HG03175 (cell line): ENCODE data around the gene ESYT2.
A peak's percentile ranks its signal among the peaks of the same experiment; 100 is the strongest.

Experiments used
- ATAC-seq: cut with Tn5 transposase; IDR thresholded peaks from one replicate; pipeline ENCODE4 v1.9.1; 2021; ENCODE audit warnings: mild to moderate bottlenecking, moderate library complexity; ENCODE audit not compliant: unreplicated experiment

Gene ESYT2

DNA sequence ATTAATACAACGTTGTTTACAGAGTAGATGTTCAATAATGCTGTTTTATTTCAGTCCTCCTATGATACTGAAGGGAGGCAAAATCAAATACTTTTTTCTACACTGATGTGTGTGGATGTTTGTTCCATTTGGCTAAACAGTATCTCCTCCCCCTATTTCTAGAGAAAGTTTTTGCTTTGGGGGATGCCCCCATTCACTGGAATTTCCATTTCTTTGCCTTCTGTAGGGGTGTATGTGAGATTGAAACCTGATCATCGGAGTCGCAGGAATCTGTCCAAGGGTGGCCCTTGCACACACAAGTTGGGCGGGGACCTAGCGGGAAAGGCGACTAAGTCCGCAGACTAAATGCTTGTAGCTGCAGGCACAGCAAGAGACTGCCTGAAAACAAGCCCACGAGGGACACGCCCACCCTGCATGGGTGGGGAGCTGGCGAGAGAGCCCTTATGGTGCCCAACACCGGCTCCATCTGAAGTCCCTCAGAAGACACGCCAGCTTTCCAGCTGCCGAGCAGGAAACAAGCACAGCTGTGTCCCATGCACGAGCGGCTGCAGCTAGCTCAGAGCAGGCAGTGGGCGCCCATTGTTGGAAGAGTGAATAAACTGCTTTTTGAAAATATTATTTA is 58.0 kb downstream of the ESYT2 start:
- no peak for ATAC-seq

DNA sequence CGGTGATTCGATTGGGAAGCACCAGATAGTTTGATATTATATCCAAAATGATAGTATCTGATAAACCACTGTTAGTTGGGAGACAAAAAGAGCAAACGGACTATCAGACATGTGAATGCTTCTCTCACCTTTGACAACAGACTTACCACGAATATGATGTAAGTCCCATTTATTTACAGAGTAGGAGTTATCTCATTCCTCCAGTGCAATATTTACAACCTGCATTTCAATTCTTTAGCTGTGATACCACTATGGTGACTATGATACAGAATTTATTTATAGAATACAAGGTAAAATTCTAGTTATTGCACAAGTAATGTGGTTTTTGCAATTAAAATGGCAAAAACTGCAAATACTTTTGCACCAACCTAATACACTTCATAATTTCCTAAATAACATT is 61.6 kb downstream of the ESYT2 start:
- no peak for ATAC-seq

DNA sequence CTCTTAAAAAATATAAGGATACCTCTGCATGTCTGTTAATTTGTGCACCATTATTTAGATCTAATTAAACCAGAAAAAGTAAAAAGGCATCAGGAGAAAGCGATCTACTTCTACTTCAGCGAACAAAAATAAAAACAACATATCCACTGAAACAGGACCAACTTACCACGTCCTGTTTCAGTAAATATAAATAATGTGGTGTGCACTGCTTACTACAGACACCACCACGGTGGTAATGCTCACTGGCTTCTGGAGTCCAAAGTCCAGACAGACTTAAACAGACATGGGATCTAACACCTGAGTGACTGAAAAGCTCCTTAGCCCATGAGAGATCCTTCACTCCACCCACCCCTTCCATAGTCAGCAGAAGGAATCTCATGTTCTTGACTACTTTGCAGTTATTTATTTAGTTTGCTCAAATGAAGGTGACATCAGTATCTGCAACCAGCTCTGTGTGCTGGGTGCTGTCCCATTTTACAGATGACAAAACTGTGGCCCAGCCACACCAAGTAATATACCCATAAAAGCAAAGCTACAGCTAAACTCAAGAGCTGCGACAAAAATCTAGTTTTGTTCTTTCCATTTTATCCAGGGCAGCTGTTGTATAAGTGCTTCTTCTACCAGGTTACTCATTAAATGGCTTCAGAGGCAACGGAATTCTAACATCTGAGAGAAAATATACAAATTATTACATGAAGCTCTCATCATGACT is 62.6 kb downstream of the ESYT2 start:
- ATAC-seq = peak; percentile 68

DNA sequence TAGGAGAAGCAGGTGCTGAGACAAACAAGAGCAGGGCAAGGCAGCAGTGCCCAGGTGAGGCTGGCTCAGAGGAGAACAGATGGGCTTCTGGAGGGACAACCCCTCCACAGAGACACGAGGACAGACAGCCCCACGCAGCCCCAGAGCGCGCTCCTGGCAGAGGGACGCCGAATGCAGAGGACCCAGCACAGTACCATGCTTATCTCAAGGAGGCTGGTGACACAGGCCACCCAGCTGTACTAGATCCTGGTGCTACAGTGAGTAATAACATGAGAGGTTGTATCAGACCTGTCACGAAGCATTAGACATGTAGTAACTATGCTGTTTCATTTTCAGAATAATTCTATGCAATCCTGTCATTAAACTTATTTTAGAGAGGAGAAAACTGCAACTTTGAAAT is 64.3 kb downstream of the ESYT2 start:
- ATAC-seq = no peak

DNA sequence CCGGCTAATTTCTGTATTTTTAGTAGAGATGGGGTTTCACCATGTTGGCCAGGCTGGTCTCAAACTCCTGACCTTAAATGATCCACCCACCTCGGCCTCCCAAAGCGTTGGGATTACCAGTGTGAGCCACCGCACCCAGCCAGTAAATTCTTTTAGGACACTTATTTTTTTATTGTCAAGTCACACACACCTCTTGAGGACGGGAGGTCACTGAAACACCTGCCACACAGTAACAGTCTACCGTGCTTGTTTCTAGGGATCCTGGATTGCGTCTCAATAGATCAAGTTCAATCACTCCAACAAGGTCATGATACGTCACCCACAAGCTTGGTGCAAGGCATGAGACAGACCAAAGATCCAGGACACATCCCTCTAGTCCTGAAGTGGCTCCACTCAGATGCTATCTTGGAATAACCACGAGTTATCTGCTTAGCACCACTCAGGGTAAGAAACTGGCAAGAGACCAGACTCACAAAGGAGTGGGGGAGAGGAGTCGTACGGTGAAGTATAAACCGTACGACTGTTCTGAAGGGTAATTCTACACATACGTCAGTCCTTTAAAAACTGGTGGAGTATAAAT is 65.8 kb downstream of the ESYT2 start:
- ATAC-seq = no peak

DNA sequence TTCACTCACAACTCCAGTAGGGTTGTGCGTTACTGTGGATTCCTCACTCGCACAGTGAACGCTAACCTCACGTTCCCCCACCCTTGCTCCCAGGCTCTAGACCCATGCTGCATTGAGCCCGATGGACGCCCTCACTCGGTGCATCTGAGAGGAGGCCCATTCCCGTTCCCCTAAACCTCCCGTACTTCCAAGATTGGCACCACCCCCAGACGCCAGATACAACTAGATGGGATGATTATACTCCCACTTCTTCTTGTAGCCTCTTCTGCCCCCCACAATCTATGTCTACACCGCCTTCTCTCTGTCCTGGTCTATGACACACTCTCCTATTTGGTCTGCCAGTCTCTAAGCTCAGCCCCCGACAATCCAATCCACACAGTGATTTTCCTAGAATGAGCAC is 67.4 kb downstream of the ESYT2 start:
- no peak for ATAC-seq

DNA sequence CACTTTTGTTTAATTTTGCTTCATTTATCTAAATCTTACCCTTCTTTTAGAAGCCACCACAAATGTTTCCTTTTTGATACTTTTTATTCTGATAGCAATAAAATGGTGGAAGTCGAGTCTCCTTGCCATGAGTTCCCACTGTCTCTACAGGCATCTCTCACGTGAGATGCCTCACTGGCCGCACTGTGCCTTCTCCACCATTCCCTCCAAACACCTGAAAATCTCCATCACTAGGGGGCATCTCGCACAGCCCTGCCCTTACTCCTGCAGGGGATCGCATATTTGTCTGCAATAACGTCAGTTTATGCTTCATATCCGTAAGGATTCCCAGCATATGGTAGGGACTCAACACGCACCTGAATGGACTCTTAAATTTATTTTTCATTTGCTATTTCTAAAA is 68.4 kb downstream of the ESYT2 start:
- ATAC-seq = no peak

DNA sequence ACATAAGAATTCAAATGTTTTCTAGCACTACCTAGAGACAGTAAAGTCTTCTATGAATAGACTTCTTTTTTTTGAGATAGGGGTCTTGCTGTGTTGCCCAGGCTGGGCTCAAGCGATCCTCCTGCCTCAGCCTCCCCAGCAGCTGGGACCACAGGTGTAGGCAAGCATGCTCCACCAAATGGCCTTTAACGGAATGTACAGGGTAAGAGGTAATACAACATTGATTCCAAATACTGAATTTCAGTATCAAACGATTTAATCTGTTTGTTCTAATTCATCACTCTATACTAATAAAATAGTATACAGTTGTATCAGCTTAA is 68.9 kb downstream of the ESYT2 start:
- no peak for ATAC-seq

DNA sequence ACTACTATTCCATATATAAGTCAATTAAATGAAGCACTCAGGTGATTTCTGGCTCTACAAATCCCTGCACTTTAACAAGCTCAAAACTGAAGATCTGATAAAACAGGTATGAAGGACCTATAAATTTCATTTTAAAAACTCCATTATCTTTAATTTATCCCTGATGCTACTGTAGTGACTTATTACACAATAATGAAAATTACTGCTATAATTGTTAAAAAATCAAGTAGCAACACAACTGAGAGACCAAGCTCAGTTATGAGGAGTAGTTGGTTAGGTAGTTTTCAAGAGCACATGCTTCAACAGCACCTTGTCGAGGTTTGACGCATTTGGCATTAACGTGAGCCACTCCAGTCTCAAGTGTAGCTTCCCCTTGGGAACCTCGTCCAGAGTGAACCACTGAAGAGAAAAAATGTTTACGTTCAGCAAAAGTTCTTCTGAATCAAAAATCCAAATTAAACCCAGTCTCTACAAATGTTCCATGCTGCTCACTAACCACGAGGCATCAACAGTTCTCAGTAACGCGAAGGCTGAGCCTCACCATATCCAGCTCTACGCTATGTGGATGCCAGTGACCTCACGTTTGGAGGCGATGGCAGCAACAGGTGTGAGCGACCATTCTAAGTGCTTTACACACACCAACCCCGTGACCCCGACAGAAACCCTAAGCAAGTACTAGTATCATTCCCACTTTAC is 69.4 kb downstream of the ESYT2 start:
- no peak for ATAC-seq

DNA sequence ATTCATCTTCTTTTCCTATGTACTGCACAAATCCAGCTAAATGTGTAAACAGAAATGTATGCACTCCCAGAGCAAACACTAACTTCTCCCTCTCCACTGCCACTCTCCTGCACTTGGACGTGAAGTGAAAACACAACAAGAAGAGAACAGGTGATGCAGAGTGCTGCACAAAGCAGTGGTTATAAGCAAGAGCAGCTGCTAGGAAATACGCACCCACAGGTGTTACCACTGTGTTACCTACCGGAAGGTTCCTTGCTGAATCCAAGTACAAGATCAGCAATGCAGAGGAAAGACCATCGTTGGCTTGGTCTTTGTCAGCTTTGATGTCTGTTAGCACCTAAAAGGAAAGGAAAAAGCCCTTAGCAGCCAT is 70.1 kb downstream of the ESYT2 start:
- no peak for ATAC-seq

DNA sequence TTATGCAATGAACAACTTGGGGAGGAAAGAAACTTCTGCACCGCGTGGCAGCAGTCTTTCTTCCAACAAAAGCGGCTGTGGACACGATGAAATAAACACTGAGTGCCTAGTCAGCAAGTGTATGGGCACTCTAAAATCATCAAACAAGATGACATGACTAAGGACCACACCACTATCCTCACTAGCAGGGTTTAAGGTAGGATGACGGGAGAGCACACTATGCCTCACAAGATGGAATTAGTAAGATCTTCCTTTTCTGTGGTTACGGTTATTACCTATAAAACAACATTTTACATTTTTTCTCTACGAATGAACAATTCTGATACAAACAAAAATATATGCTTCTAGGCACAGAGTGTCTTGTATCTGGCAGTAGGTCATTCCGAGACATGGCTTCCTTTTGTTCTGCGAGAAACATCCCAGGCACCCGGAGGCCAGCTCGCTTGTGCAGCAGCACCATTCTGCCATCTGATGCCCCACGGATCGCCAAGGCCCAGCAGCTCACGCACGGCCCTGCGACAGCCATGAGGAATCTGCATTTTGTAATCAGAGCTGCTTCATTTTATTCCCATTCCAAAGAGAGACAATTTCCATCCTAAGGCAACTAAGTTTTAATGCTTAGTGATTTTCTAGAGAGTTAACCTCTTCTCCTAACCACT is 70.6 kb downstream of the ESYT2 start:
- ATAC-seq = no peak

DNA sequence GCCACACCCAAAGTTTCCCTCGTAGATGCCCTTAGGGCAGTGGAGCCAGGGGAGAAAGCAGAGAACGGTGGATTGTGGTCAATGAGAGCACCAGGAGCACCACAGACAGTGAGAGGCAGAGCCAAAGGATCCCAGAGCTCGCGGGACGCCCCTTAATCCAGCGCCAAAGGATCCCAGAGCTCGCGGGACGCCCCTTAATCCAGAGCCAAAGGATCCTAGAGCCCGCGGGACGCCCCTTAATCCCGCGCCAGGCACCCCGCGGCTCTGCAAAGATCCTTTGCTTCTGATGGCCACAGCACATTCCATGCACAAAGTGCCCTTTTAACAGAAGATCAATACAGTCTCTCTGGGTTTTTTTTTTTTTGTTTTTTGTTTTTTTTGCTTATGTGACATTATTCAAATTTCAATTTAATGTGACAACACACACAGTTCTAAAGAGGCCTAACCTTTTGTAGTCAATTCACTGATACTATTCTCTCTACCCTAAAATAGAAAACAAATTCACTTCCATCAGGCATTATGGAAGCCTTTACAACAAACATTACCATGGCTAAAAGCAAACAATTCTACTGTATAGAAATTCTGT is 71.8 kb downstream of the ESYT2 start:
- ATAC-seq = no peak

DNA sequence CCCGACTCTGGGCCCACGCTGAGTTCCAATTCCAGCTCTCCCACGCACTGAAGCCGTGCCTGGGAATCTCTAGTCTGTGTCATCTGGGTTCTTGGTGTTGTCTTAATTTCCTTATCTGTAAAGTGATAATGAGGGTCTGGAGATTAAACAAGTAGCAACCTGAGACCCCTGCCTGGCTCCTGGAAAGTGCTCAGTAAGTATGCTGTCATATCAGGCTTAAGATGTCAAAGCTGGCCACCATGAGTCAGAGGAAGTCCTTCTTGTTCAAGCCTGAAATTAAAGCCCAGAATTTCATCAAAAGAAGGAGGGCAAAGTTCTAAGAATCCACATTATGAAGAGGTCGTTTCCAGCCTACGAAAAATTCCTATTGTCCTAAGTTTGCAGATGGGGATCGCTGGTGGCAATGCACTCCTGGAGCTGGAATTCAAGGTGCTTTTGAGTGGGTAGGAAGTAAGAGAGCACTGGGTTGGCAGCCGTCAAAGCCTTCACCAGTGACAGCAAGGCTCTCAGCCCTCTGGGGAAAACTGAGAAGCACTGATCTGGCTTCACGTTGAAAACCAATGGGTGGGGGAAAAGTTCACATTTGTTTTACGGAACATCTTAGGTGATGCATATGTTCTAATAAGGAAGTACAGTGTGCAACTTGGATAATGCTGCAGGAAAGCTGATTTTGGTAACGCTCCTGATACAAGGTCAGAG is 74.4 kb downstream of the ESYT2 start:
- ATAC-seq = no peak

DNA sequence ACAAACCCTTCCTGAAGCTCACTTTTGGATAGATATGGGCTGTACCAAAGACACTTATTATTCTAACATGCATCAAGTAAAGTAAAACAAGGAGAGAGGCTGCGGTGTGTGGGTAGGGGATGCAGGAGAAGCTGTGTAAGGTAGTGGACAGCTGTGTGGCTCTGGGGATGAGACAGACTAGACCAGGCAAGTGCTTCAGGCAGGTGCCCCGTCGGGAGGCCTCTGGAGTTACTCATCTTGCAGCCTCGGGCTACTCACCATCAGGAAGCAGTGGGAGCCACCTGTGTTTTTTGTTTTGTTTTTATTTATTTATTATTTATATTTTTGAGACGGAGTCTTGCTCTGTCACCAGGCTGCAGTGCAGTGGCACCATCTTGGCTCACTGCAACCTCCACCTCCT is 75.4 kb downstream of the ESYT2 start:
- ATAC-seq = no peak

DNA sequence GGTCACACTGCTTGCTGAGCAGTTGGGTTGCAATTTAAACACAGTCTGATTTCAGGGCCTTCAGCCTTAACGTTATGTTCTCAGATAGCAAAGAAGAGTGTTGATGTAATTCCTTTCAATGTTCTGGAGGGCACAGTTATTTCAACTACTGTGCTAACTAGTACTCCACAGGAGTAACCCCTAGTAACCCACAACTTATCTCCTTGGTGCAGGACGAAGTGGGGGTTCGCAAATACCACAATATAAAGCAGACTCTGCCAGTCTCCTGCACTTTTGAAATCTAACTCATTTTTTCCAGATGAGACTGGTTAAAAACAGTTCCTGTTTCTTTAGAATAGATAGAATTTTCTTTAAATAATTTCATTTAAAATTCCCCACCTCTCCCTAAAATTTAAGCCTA is 77.6 kb downstream of the ESYT2 start:
- no peak for ATAC-seq

DNA sequence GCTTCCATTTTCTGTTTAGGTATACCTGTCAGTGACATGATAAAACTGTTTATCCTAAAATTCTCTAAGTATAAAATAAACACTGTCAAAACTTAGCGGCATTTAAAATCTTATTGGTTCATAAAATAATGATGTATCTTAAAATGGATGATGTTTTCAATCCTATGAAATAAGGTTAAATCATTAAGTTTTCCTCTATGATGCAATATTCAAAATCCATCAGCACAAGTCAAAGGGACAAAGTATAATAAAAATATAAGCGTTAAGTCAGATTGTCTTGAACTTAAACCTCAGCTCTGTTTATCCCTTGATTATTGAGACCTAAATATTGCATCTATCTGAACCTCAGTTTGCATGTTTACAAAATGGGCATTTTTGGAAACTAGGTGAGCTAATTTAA is 78.1 kb downstream of the ESYT2 start:
- no peak for ATAC-seq

DNA sequence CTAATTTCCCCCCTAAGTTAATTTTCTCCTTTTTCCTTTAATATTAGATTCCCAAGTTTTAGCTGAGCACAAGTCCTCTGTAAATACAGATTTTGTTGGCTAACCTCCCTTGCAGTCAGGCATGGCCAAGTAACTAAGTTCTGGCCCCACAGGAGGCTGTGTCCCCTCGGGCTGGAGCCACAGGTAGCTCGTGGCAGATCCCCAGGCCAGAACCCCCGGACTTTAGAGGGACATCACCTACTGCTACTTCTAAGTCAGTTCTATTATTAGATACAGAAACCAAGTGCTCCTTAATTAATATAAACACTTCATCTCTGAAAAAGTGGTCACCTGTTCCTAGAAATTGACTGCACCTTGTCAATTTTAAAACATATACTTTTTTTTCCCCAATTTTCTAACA is 78.6 kb downstream of the ESYT2 start:
- no peak for ATAC-seq

DNA sequence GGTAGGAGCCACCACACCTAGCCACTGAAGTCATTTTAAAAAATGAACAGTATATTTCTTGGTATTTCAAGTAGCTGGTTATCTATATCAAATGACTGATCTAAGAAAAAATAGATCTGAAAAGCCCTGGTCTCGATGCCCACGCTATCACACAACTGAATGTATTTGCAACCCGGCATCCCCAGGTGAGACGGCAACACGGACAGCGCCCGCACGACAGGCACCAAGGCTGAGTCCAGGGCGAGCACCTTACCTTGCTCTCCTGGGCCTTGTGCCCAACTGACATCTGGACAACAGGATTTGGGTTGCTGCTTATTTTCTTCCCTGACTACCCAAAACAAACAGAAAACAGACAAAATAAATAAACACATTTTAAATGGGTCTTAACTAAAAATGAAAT is 79.9 kb downstream of the ESYT2 start:
- ATAC-seq = no peak

DNA sequence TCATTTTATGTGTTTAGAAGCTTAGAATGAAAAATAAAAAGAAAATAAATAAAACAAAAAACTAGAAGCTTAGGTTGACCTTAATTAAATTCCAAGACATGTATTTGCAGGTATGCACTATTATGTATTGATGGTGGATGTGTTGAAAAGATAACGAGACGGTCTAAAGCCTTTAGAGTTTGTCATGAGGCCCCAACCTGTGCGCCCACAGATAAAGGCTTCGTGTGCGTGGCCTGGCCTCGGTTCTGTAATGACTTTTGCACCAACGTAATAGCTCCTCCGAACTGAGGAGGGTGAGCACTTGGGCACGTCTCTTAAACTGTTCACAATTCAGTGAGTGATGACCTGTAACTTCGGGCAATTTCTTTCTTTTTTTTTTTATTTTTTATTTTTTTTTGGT is 81.0 kb downstream of the ESYT2 start:
- no peak for ATAC-seq

DNA sequence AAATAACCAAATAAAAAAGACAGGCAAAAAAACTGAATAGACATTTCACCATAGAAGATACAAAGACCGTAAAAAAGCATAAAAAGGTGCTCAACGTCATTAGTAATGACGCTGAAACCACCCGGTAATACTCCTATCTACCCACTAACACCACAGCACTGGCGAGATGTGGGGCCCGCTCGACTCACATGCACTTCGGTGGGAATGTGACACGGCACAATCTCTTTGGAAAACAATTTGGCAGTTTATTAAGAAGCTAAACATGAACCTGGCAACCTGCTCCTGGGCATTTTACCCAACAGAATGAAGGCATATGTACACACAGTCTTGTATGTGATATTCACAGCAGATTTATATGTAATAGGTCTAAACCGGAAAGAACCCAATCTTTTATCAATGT is 81.9 kb downstream of the ESYT2 start:
- no peak for ATAC-seq

DNA sequence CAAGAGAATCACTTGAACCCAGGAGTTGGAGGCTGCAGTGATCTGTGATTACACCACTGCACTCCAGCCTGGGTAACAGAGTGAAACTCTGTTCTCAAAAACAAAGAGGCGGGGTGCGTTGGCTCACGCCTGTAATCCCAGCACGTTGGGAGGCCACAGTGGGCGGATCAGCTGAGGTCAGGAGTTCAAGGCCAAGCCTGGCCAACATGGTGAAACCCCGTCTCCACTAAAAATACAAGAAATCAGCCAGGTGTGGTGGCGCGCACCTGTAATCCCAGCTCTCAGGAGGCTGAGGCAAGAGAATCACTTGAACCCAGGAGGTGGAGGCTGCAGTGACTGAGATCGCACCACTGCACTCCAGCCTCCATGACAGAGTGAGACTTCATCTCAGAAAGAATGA is 82.4 kb downstream of the ESYT2 start:
- no peak for ATAC-seq
